Tracheal epithelial cell (primary cell): ENCODE results near the gene OTX2. TPM values are rescaled to one million over a fixed set of nuclear protein-coding genes. Genes with fewer than 3 reads are reported as not detected.

Experiments
- total RNA-seq: library from RNA; depleted of rRNA; stranded (reverse); fragments of >200 nt; gene quantifications from 2 replicates; pipeline ENCODE4 v1.2.1, GENCODE V29; 2014

OTX2 gene
- total RNA-seq = not detected in 2 replicates

DNA sequence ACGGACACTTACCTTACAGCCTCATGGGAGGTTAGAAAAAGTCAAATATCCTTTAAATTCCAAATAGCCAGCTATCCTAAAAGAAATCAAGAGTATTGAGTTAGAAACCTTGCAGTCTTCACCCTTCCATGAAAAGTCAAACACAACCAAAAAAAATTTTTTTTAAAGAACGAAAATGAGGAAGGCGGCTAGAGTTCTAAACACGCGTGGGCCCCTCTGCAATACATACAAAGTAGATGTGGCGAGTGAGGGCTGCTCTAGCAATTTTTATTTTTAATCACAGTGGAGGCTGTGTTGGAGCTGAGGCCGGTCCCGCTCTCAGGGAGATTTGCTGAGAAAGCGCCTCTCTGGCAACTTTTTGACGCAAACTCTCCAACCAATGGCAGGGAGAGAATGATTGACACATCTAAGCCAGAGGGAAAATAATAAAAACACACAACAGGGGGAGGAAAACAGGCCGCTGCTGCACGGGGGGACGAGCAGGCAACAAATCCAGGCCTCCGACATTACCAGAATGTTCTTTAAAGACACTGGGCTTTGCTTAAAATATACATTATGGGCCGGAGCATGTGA is at the start of gene OTX2:
Gene OTX2 (minus strand): TSS at position 333 of the 573 bp plus-strand sequence. CDS start 5,023 bp downstream, outside the sequence.

Other genes with a start within 250 kb of the OTX2 start
- 10.8 and 16.2 TPM in 2 replicates for gene TMEM260, start 230.7 kb downstream of the OTX2 start, total RNA-seq